EH (cell line): ENCODE results near the gene MPP2.
"Not testable (repeated sequence)": the region's sequence is repeated elsewhere in the genome, so short reads cannot be mapped to it uniquely, and the experiment has no call there.

Experiments
- DNase-seq: peaks from one replicate; pipeline ENCODE4 v3.0.0-alpha.2; 2015; ENCODE audit warnings: low read depth

The MPP2 gene

GRCh38 chr17:43907425-43907981 is at the start of gene MPP2:
MPP2 (minus strand) TSS chr17:43907536; CDS start chr17:43904460, 3,076 bp downstream.
- peak; percentile 71 for DNase-seq

GRCh38 chr17:43956222-43956621 is 48.9 kb upstream of the MPP2 start:
- DNase-seq, result no peak

- no peak for DNase-seq
These were observed 46.4 kb upstream of the MPP2 start, which contains the start of gene PYY for GRCh38 chr17:43953746-43954145. PYY (minus strand) TSS chr17:43953940; CDS start chr17:43953483, 457 bp downstream.

GRCh38 chr17:43952724-43953666 is 45.7 kb upstream of the MPP2 start:
- DNase-seq, result no peak

GRCh38 chr17:43952351-43952723 is 45.0 kb upstream of the MPP2 start:
- DNase-seq, result peak; percentile 31

GRCh38 chr17:43951750-43952149 is 44.4 kb upstream of the MPP2 start:
- DNase-seq, result no peak

- DNase-seq, result no peak
These were observed 43.2 kb upstream of the MPP2 start for GRCh38 chr17:43950554-43950953.

- DNase-seq, result peak; percentile 35
These were observed 42.4 kb upstream of the MPP2 start for GRCh38 chr17:43949781-43950180.

- DNase-seq, result no peak
These were observed 39.4 kb upstream of the MPP2 start for GRCh38 chr17:43946781-43947180.

- peak; percentile 75 for DNase-seq
These were observed 37.9 kb upstream of the MPP2 start for GRCh38 chr17:43945074-43945829.

GRCh38 chr17:43942051-43942685 is 34.8 kb upstream of the MPP2 start, which contains the start of gene PPY:
PPY (minus strand) TSS chr17:43942476; CDS start chr17:43941654, 822 bp downstream.
- no peak for DNase-seq

- DNase-seq, result peak; percentile 58
These were observed 33.3 kb upstream of the MPP2 start for GRCh38 chr17:43940630-43941029.

GRCh38 chr17:43939886-43940285 is 32.5 kb upstream of the MPP2 start:
- no peak for DNase-seq

- not testable (repeated sequence) for DNase-seq
These were observed 32.1 kb upstream of the MPP2 start for GRCh38 chr17:43939452-43939851.

GRCh38 chr17:43938838-43939182 is 31.5 kb upstream of the MPP2 start:
- DNase-seq, result no peak

- peak; percentile 45 for DNase-seq
These were observed 29.1 kb upstream of the MPP2 start for GRCh38 chr17:43936434-43936833.

GRCh38 chr17:43935926-43936261 is 28.6 kb upstream of the MPP2 start:
- DNase-seq, result no peak

GRCh38 chr17:43935204-43935925 is 28.0 kb upstream of the MPP2 start:
- DNase-seq, result no peak

GRCh38 chr17:43932923-43933322 is 25.6 kb upstream of the MPP2 start:
- DNase-seq, result no peak

GRCh38 chr17:43932357-43932756 is 25.0 kb upstream of the MPP2 start:
- no peak for DNase-seq

- DNase-seq, result no peak
These were observed 23.8 kb upstream of the MPP2 start for GRCh38 chr17:43931062-43931571.
